ENCODE measurements around the gene KLK6. TPM values are rescaled to one million over a fixed set of nuclear protein-coding genes. Genes with fewer than 3 reads are reported as not detected.
"Not testable (repeated sequence)": the region's sequence is repeated elsewhere in the genome, so short reads cannot be mapped to it uniquely, and the experiment has no call there.

KLK6 gene
- total RNA-seq, 3 donors from 2014 or later, result not detected

DNA sequence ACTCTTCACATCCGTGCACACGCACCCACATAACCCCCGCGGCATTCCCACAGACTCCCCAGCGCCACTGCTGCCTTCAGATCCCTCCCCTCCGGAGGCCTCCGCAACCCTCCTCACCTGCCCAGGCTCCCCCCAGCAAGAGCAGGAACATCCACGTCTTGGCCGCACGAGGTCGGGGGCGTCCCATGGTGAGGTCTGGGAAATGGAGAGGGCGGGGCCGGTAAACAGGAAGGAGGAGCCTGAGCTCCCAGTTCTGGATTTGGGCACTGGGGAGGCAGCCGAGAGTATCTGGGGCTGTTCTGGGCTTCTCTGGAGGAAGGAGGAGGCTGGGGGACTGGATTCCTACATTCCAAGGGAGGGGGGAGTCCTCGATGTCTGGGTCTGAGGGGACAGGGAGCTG, 31.6 kb upstream of the KLK6 start:
- Histone ChIP-seq H3K9me3 (no peaks in the 10 kb centered on the region), H3K4me1 (ENCODE audit: low read depth) (no peaks in the 10 kb centered on the region), H3K36me3 (ENCODE audit: low read depth) (no peaks in the 10 kb centered on the region), H3K4me3 (no peak overlapping the region)
- ATAC-seq (no peak), DNase-seq (no peak)
- intact Hi-C loops (cut with DNase I, micrococcal nuclease), result no loop called here
- TF ChIP-seq, protein P1, sequence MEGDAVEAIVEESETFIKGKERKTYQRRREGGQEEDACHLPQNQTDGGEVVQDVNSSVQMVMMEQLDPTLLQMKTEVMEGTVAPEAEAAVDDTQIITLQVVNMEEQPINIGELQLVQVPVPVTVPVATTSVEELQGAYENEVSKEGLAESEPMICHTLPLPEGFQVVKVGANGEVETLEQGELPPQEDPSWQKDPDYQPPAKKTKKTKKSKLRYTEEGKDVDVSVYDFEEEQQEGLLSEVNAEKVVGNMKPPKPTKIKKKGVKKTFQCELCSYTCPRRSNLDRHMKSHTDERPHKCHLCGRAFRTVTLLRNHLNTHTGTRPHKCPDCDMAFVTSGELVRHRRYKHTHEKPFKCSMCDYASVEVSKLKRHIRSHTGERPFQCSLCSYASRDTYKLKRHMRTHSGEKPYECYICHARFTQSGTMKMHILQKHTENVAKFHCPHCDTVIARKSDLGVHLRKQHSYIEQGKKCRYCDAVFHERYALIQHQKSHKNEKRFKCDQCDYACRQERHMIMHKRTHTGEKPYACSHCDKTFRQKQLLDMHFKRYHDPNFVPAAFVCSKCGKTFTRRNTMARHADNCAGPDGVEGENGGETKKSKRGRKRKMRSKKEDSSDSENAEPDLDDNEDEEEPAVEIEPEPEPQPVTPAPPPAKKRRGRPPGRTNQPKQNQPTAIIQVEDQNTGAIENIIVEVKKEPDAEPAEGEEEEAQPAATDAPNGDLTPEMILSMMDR (IDR thresholded peaks at IDR 0.05), result no peak

DNA sequence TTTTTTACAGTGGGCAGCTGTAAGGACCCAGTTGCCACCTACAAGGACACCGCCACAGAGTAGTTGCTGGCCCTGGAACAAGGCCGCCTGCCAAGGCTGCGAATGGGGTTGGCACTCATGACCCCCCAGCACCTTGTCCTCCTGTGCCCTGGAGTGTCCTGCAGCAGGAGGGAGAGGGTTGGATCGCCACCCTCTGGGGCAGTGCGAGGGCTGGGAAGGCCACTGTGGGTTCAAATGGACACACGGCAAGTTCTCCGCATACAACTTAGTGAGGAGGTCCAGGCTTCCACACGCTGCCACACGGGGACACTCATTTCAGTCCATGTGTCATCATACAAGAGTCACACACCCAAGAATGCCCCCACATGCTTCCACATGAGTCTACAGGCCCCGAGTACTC, 31.0 kb upstream of the KLK6 start:
- intact Hi-C loops (cut with DNase I, micrococcal nuclease), result no loop called here
- Histone ChIP-seq H3K4me1 (ENCODE audit: low read depth) (no peaks in the 10 kb centered on the region), H3K4me3 (no peak overlapping the region), H3K9me3 (no peaks in the 10 kb centered on the region), H3K36me3 (ENCODE audit: low read depth) (no peaks in the 10 kb centered on the region)
- ATAC-seq, result no peak
- TF ChIP-seq, protein P1 (IDR thresholded peaks at IDR 0.05), result no peak
- no peak for DNase-seq

DNA sequence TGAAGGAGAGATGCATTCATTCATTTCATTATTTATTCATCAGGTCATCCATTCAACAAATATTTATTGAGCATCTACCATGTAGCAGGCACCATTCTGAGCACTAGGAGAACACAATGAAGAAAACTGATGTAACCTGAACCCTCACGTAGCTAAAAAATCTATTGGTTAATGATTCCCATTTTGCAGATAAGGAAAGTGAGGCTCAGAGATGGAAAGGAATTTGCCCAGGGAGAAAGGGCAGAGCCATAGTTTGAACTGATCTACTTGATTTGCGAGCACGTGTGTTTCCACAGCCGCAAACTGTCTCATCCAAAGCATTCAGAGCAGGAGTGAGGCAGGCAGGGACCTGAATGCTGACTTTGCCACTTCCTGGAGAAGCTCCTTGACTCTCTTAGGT, 29.3 kb upstream of the KLK6 start:
- no peak overlapping the region for H3K4me3 ChIP-seq
- TF ChIP-seq, protein P1 (IDR thresholded peaks at IDR 0.05), result no peak
- DNase-seq (no peak), ATAC-seq (no peak)
- intact Hi-C loops (cut with DNase I, micrococcal nuclease), result no loop called here
- H3K9me3 ChIP-seq, result no peaks in the 10 kb centered on the region
- no peaks in the 10 kb centered on the region for H3K36me3 ChIP-seq (ENCODE audit: low read depth)
- H3K4me1 ChIP-seq (ENCODE audit: low read depth), result no peaks in the 10 kb centered on the region

DNA sequence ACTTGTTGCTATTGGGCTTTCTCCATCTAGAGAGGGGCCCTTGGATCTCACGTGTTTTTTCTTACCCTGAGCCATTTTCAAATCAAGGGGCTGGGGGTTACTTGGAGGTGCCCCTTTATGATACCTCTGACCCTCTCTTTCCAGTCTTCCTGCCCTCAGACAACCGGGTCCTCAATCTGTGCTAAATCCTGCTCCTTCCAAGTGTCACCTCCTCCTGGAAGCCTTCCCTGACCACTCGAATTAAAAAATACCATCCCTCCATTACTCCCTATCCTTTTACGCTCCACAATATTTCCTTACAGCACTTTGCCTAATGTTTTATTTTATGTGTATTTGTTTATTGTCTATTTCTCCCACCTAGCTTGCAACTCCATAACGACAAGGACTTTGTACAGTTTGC, 28.7 kb upstream of the KLK6 start:
- TF ChIP-seq, protein P1 (IDR thresholded peaks at IDR 0.05), result no peak
- no peaks in the 10 kb centered on the region for H3K36me3 ChIP-seq (ENCODE audit: low read depth)
- no peak for ATAC-seq
- H3K4me1 ChIP-seq (ENCODE audit: low read depth), result no peaks in the 10 kb centered on the region
- intact Hi-C loops (cut with DNase I, micrococcal nuclease), result no loop called here
- H3K9me3 ChIP-seq, result no peaks in the 10 kb centered on the region
- DNase-seq, result no peak
- no peak overlapping the region for H3K4me3 ChIP-seq

DNA sequence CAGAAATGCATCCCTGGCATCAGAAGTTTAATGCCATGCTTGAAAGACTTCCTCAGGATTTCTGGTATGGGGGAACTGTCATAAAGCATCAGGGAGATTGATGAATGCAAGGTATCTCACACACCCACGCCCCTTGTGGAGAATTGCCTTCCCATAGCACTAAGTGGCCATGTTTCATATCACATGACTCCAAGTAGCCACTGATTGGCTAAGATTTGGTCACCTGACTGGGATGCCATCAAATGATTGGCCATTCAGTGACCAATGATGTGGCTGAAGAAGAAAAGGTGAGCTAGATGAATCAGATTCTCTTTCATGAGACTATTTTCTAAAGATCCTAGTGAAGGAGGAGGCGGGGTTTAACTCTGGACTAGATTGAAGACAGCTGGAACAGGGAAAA, 24.7 kb upstream of the KLK6 start:
- Histone ChIP-seq H3K4me3 (no peak overlapping the region), H3K9me3 (no peaks in the 10 kb centered on the region), H3K4me1 (ENCODE audit: low read depth) (no peaks in the 10 kb centered on the region), H3K36me3 (ENCODE audit: low read depth) (no peaks in the 10 kb centered on the region)
- ATAC-seq (no peak), DNase-seq (no peak)
- TF ChIP-seq, protein P1 (IDR thresholded peaks at IDR 0.05), result no peak
- intact Hi-C loops (cut with DNase I, micrococcal nuclease), result no loop called here

DNA sequence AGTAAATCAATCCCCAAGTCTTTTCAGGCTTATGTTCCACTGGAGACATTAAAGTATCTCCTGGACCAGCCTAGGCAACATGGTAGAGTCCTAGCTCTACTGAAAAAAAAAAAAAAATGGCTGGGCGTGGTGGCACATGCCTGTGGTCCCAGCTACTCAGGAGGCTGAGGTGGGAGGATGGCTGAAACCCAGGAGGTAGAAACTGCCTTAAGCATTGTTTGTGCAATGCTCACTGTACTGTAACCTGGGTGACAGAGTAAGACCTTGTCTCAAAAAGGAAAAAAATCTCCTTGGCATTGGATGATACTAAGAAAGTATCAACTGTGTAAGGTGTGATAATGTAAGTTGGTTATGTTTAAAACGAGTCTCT, 23.3 kb upstream of the KLK6 start:
- no peaks in the 10 kb centered on the region for H3K36me3 ChIP-seq (ENCODE audit: low read depth)
- no peak for DNase-seq
- no peaks in the 10 kb centered on the region for H3K4me1 ChIP-seq (ENCODE audit: low read depth)
- no peak overlapping the region for H3K4me3 ChIP-seq
- intact Hi-C loops (cut with DNase I, micrococcal nuclease), result no loop called here
- TF ChIP-seq, protein P1 (IDR thresholded peaks at IDR 0.05), result no peak
- H3K9me3 ChIP-seq, result no peaks in the 10 kb centered on the region
- ATAC-seq, result no peak

DNA sequence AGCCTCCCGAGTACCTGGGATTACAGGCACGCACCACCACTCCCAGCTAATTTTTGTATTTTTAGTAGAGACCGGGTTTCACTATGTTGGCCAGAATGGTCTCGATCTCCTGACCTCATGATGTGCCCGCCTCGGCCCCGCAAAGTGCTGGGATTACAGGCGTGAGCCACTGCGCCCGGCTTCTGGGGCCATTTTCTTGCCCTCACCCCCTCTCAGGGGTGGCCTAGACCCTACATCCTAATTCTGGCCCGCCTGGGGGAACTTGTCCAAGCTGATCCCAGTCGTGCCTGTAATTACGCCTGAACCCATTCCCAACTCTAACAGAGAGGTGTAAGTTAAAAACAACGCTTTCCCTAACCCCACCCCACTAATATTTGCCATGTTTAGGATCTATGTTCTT, 15.0 kb upstream of the KLK6 start:
- H3K4me3 ChIP-seq; H3K4me1 ChIP-seq (ENCODE audit: low read depth); H3K9me3 ChIP-seq; DNase-seq; intact Hi-C loops (cut with DNase I, micrococcal nuclease); ATAC-seq; H3K36me3 ChIP-seq (ENCODE audit: low read depth): not testable (repeated sequence)
